H9 (cell line): ENCODE data around the gene TMEM86B. TPM values are rescaled to one million over a fixed set of nuclear protein-coding genes. Genes with fewer than 3 reads are reported as not detected.

Experiments used
- DNase-seq: peaks from one replicate; pipeline ENCODE4 v3.0.0-alpha.2; 2017
- H2AFZ ChIP-seq: one replicate; pipeline ENCODE4 v1.6.1; 2013; ENCODE audit warnings: mild to moderate bottlenecking, low read length, control low read depth, moderate library complexity
- H2AK5ac ChIP-seq: 2 replicates; pipeline ENCODE4 v1.6.1; 2013; ENCODE audit warnings: low read length, control low read depth, mixed read lengths; ENCODE audit not compliant: insufficient read length
- H2BK120ac ChIP-seq: one replicate; pipeline ENCODE4 v1.6.1; 2013; ENCODE audit warnings: low read depth, mild to moderate bottlenecking, low read length, control low read depth, inconsistent platforms; ENCODE audit not compliant: poor library complexity, severe bottlenecking
- H2BK12ac ChIP-seq: 2 replicates; pipeline ENCODE4 v1.6.1; 2013; ENCODE audit warnings: low read length, control low read depth, mixed read lengths, low read depth; ENCODE audit not compliant: insufficient read length
- H2BK15ac ChIP-seq: 2 replicates; pipeline ENCODE4 v1.6.1; 2013; ENCODE audit warnings: low read depth, low read length, control low read depth
- H2BK20ac ChIP-seq: one replicate; pipeline ENCODE4 v1.6.1; 2013; ENCODE audit warnings: low read depth, mild to moderate bottlenecking, low read length, control low read depth, inconsistent platforms; ENCODE audit not compliant: poor library complexity, severe bottlenecking
- H2BK5ac ChIP-seq: 2 replicates; pipeline ENCODE4 v1.6.1; 2013; ENCODE audit warnings: low read length, control low read depth, mixed read lengths; ENCODE audit not compliant: insufficient read length
- H3K14ac ChIP-seq: 2 replicates; pipeline ENCODE4 v1.6.1; 2013; ENCODE audit warnings: low read length, control low read depth; ENCODE audit not compliant: insufficient read depth
- H3K18ac ChIP-seq: 2 replicates; pipeline ENCODE4 v1.6.1; 2013; ENCODE audit warnings: low read depth, mild to moderate bottlenecking, mixed read lengths, low read length, control low read depth; ENCODE audit not compliant: insufficient read length
- H3K23ac ChIP-seq: 2 replicates; pipeline ENCODE4 v1.6.1; 2013; ENCODE audit warnings: low read length, control low read depth, mixed read lengths, low read depth; ENCODE audit not compliant: insufficient read length
- H3K23me2 ChIP-seq: 2 replicates; pipeline ENCODE4 v1.6.1; 2013; ENCODE audit warnings: low read depth, mild to moderate bottlenecking, mixed read lengths, low read length, control low read depth; ENCODE audit not compliant: insufficient read length, poor library complexity, severe bottlenecking
- H3K27ac ChIP-seq: 2 replicates; pipeline ENCODE4 v1.5.1; 2013; ENCODE audit warnings: low read length, control low read depth, mixed read lengths, low read depth; ENCODE audit not compliant: insufficient read length
- H3K27me3 ChIP-seq: 2 replicates; pipeline ENCODE4 v1.6.1; 2013; ENCODE audit warnings: low read length, control low read depth, inconsistent platforms; ENCODE audit not compliant: insufficient read depth
- H3K4ac ChIP-seq: 2 replicates; pipeline ENCODE4 v1.6.1; 2013; ENCODE audit warnings: low read depth, mild to moderate bottlenecking, control low read depth, inconsistent platforms, low read length, moderate library complexity
- H3K4me1 ChIP-seq: 2 replicates; pipeline ENCODE4 v1.6.1; 2013; ENCODE audit warnings: low read length, control low read depth, inconsistent platforms; ENCODE audit not compliant: insufficient read depth
- H3K4me2 ChIP-seq: 2 replicates; pipeline ENCODE4 v1.6.1; 2013; ENCODE audit warnings: low read length, control low read depth, mixed read lengths; ENCODE audit not compliant: insufficient read length, insufficient read depth
- H3K56ac ChIP-seq: 2 replicates; pipeline ENCODE4 v1.6.1; 2013; ENCODE audit warnings: low read depth, mild to moderate bottlenecking, mixed read lengths, low read length, control low read depth; ENCODE audit not compliant: insufficient read length
- H3K79me1 ChIP-seq: 2 replicates; pipeline ENCODE4 v1.6.1; 2013; ENCODE audit warnings: low read depth, mild to moderate bottlenecking, moderate library complexity, low read length, control low read depth, inconsistent platforms; ENCODE audit not compliant: insufficient read depth, poor library complexity, severe bottlenecking
- H3K79me2 ChIP-seq: 2 replicates; pipeline ENCODE4 v1.6.1; 2013; ENCODE audit warnings: low read length, control low read depth, inconsistent platforms; ENCODE audit not compliant: insufficient read depth
- H3K9ac ChIP-seq: 2 replicates; pipeline ENCODE4 v1.6.1; 2013; ENCODE audit warnings: low read length, control low read depth, mixed read lengths; ENCODE audit not compliant: insufficient read length; ENCODE audit errors: extremely low read depth
- H3K9me3 ChIP-seq: one replicate; pipeline ENCODE4 v1.6.1; 2013; ENCODE audit warnings: low read depth, low read length, inconsistent platforms; ENCODE audit not compliant: control insufficient read depth
- H3T11ph ChIP-seq: one replicate; pipeline ENCODE4 v1.6.1; 2013; ENCODE audit warnings: mild to moderate bottlenecking, low read length, control low read depth, inconsistent platforms
- H4K20me1 ChIP-seq: one replicate; pipeline ENCODE4 v1.6.1; 2013; ENCODE audit not compliant: control insufficient read depth, insufficient read length, insufficient read depth
- H4K5ac ChIP-seq: 2 replicates; pipeline ENCODE4 v1.6.1; 2013; ENCODE audit warnings: low read depth, mild to moderate bottlenecking, mixed read lengths, low read length, control low read depth; ENCODE audit not compliant: insufficient read length
- H4K8ac ChIP-seq: replicated peaks from 2 replicates; pipeline ENCODE4 v1.6.1; 2013; ENCODE audit warnings: low read length, control low read depth, mixed read lengths, low read depth; ENCODE audit not compliant: insufficient read length
- H4K91ac ChIP-seq: 2 replicates; pipeline ENCODE4 v1.6.1; 2013; ENCODE audit warnings: low read depth, mild to moderate bottlenecking, moderate library complexity, mixed read lengths, low read length, control low read depth; ENCODE audit not compliant: insufficient read length
- H3K27ac Mint-ChIP-seq, 3 experiments: 2 replicates in 2 of 3; 3 replicates in 1 of 3; pipeline ENCODE4 v1.8.0; 2020 to 2021; ENCODE audit warnings: mixed read lengths in 3 of 3, mild to moderate bottlenecking in 1 of 3, moderate library complexity in 1 of 3
- H3K27me3 Mint-ChIP-seq: 2 replicates; pipeline ENCODE4 v1.8.0; 2021; ENCODE audit warnings: low read depth, mild to moderate bottlenecking, moderate library complexity, mixed read lengths
- H3K36me3 Mint-ChIP-seq, 3 experiments: 2 replicates in 2 of 3; 3 replicates in 1 of 3; pipeline ENCODE4 v1.8.0; 2020 to 2021; ENCODE audit warnings: low read depth in 3 of 3, mixed read lengths in 3 of 3; ENCODE audit not compliant: insufficient read depth in 1 of 3
- H3K4me1 Mint-ChIP-seq, 2 experiments: 2 replicates each; pipeline ENCODE4 v1.8.0; 2020; ENCODE audit warnings: mixed read lengths in 2 of 2
- H3K4me3 Mint-ChIP-seq, 2 experiments: 2 replicates in 1 of 2; 3 replicates in 1 of 2; pipeline ENCODE4 v1.8.0; 2020 to 2021; ENCODE audit warnings: mild to moderate bottlenecking in 2 of 2, mixed read lengths in 2 of 2, moderate library complexity in 1 of 2
- H3K9me3 Mint-ChIP-seq, 2 experiments: 2 replicates in 1 of 2; 3 replicates in 1 of 2; pipeline ENCODE4 v1.8.0; 2020; ENCODE audit warnings: mild to moderate bottlenecking in 2 of 2, mixed read lengths in 2 of 2, moderate library complexity in 1 of 2
- CTCF ChIP-seq: fragments of 200-600 bp; sonication (generic); conservative IDR thresholded peaks from 3 replicates; pipeline ENCODE4 v1.8.0; 2021; ENCODE audit warnings: antibody characterized with exemption, mild to moderate bottlenecking
- WGBS: extraction: QIAGEN DNeasy Blood & Tissue Kit; methylation state at CpG from one replicate; pipeline ENCODE4 v1.1.7; 2013; ENCODE audit warnings: missing lambda C conversion rate, low lambda C conversion rate, mixed read lengths; ENCODE audit not compliant: insufficient read length; ENCODE audit errors: extremely low coverage; 5-methylcytosine and 5-hydroxymethylcytosine counted together
- total RNA-seq: library from RNA; stranded (reverse); gene quantifications from 2 replicates; pipeline ENCODE4 v1.2.1, GENCODE V29; 2021

The TMEM86B gene
- total RNA-seq, 1 experiment from 2014 or later = 4.5 TPM

GRCh38 chr19:55220525-55220924, 8.0 kb downstream of the TMEM86B start:
- H4K8ac ChIP-seq = no peak overlapping the region
- no peak overlapping the region for H2BK20ac ChIP-seq
- no peaks in the 10 kb centered on the region for H3K79me1 ChIP-seq
- no peaks in the 10 kb centered on the region for H3K9me3 ChIP-seq
- H3K36me3 Mint-ChIP-seq = peaks cover 0 to 15% (median 6%) of the 10 kb centered on the region in 3 experiments; a peak in 6 of 7 replicates
- no peak overlapping the region for H3K14ac ChIP-seq
- H3K4me1 Mint-ChIP-seq = peaks cover 11 to 14% of the 10 kb centered on the region in 2 experiments
- H2BK15ac ChIP-seq = no peak overlapping the region
- no peak overlapping the region for H3K4me3 Mint-ChIP-seq
- H3K4me1 ChIP-seq = no peaks in the 10 kb centered on the region
- H3T11ph ChIP-seq = no peak overlapping the region
- no peak for TF ChIP-seq CTCF
- no peak overlapping the region for H2BK12ac ChIP-seq
- H3K27me3 ChIP-seq = no peaks in the 10 kb centered on the region
- H3K9ac ChIP-seq = no peak overlapping the region
- no peak overlapping the region; a peak in 1 of 7 replicates for H3K27ac Mint-ChIP-seq
- H3K4me2 ChIP-seq = no peak overlapping the region
- H3K18ac ChIP-seq = no peak overlapping the region
- H3K23ac ChIP-seq = no peak overlapping the region
- no peak overlapping the region for H3K56ac ChIP-seq
- peaks cover 16% of the 10 kb centered on the region for H3K27me3 Mint-ChIP-seq
- no peak overlapping the region for H2AK5ac ChIP-seq
- H3K23me2 ChIP-seq = peaks cover 3% of the 10 kb centered on the region
- no peak overlapping the region for H2BK5ac ChIP-seq
- H3K79me2 ChIP-seq = no peaks in the 10 kb centered on the region
- no CpG with 5 or more reads among the region's 9 CpGs for WGBS
- H3K27ac ChIP-seq = no peak overlapping the region
- H2AFZ ChIP-seq = no peak overlapping the region
- peaks cover 12 to 17% of the 10 kb centered on the region in 2 experiments for H3K9me3 Mint-ChIP-seq
- peak; percentile 60 for DNase-seq
- H4K5ac ChIP-seq = no peak overlapping the region
- peaks cover 2% of the 10 kb centered on the region for H4K20me1 ChIP-seq
- no peak overlapping the region for H2BK120ac ChIP-seq
- H3K4ac ChIP-seq = no peak overlapping the region
- no peak overlapping the region for H4K91ac ChIP-seq
